ENCODE data around the gene SCCPDH.
"Not testable (repeated sequence)": the region's sequence is repeated elsewhere in the genome, so short reads cannot be mapped to it uniquely, and the experiment has no call there.

SCCPDH gene

DNA sequence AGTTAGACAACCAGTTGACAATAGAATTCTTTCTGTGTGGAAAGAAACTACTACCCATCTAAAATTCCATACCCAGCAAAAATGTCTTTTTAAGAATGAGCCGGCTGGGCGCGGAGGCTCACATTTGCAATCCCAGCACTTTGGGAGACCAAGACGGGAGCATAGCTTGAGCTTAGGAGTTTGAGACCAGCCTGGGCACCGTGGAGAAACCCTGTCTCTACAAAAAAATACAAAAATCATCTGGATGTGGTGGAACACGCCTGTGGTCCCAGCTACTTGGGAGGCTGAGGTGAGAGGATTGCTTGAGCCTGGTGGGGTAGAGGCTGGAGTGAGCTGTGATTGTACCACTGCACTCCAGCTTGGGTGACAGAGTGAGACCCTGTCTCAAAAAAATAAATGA, 79.2 kb downstream of the SCCPDH start:
- DNase-seq: no peak
- no peaks in the 10 kb centered on the region for H3K36me3 Mint-ChIP-seq (ENCODE audit: low read depth)
- H3K4me1 Mint-ChIP-seq: no peaks in the 10 kb centered on the region
- H3K27me3 Mint-ChIP-seq: no peaks in the 10 kb centered on the region
- no peak for ATAC-seq
- no peak overlapping the region for H3K4me3 Mint-ChIP-seq
- no peak overlapping the region for H3K27ac Mint-ChIP-seq
- H3K9me3 Mint-ChIP-seq: no peaks in the 10 kb centered on the region

DNA sequence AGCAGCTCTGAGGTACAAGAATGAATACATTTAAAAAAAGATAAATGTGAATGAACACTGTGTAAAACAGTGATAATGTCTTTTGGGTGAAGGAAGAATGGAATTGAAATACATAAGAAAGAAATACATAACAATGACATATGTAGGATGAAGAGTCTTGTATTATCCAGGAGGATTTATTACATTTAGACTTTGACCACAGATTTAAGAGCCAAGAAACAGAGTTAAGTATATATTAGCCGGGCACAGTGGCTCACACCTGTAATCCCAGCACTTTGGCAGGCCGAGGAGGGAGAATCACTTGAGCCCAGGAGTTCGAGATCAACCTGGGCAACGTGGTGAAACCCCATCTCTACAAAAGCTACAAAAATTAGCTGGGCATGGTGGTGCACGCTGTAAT, 79.7 kb downstream of the SCCPDH start:
- H3K27ac Mint-ChIP-seq: no peak overlapping the region
- H3K9me3 Mint-ChIP-seq: no peaks in the 10 kb centered on the region
- no peak for ATAC-seq
- H3K4me3 Mint-ChIP-seq: no peak overlapping the region
- no peak for DNase-seq
- no peaks in the 10 kb centered on the region for H3K27me3 Mint-ChIP-seq
- no peaks in the 10 kb centered on the region for H3K4me1 Mint-ChIP-seq
- H3K36me3 Mint-ChIP-seq (ENCODE audit: low read depth): no peaks in the 10 kb centered on the region

DNA sequence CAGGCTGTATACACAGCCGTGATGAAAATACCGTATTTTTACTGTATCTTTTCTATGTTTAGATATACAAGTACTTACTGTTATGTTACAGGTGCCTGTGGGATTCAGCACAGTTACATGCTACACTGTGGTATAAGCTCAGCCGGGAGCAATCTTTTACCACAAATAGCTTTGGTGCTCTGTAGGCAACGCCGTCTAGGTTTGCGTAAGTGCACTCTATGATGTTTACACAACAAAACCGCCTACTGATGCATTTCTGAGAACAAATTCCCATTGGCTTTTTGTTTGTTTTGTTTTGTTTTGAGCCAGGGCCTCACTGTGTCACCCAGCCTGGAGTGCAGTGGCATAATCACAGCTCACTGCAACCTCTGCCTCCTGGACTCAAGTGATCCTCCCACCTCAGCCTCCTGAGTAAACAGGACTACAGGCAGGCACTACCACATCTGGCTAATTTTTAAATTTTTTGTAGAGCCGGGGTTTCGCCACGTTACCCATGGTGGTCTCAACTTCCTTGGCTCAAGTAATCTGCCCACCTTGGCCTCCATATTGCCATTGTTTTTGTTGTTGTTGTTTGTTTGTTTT, 81.0 kb downstream of the SCCPDH start:
- Mint-ChIP-seq H3K27ac (no peak overlapping the region), H3K9me3 (no peaks in the 10 kb centered on the region), H3K27me3 (no peaks in the 10 kb centered on the region), H3K36me3 (ENCODE audit: low read depth) (no peaks in the 10 kb centered on the region), H3K4me3 (no peak overlapping the region), H3K4me1 (no peaks in the 10 kb centered on the region)
- no peak for DNase-seq
- ATAC-seq: no peak

DNA sequence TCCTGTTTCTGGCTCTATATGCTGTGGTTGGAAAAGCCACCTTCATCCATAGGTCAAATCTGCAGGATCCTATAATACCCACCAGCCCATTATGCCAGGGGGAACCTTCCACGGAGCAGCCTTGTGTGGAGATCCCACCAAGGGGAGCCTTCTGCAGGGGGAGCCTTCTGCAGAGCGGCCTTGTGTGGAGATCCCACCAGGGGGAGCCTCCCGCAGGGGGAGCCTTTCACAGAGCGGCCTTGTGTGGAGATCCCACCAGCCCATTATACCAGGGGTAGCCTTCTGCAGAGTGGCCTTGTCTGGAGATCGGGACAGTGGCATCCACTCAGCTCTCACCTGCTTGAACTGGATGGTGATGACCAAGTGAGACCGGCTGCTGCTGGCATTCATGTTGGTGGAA, 85.3 kb downstream of the SCCPDH start:
- no peaks in the 10 kb centered on the region for H3K36me3 Mint-ChIP-seq (ENCODE audit: low read depth)
- H3K27me3 Mint-ChIP-seq: peaks cover 5% of the 10 kb centered on the region
- H3K4me1 Mint-ChIP-seq: no peaks in the 10 kb centered on the region
- H3K9me3 Mint-ChIP-seq: no peaks in the 10 kb centered on the region
- no peak overlapping the region for H3K27ac Mint-ChIP-seq
- H3K4me3 Mint-ChIP-seq: no peak overlapping the region
- ATAC-seq: no peak
- DNase-seq: no peak

DNA sequence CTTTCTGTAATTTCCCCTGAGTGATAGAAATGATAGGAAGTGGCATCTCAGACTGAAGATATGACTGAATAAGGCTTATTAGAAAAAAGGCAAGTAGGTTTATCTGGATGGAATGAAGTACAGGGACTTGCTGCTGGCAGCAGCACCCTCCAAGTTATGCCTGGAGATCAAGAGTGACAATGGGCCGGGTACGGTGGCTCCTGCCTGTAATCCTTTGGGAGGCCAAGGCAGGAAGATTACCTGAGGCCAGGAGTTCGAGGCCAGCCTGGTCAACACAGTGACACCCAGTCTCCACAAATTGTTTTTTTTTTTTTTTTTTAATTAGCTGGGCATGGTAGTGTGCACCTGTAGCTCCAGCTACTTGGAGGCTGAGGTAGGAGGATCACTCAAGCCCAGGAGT, 87.8 kb downstream of the SCCPDH start:
- H3K36me3 Mint-ChIP-seq (ENCODE audit: low read depth): no peaks in the 10 kb centered on the region
- peaks cover 4% of the 10 kb centered on the region for H3K9me3 Mint-ChIP-seq
- H3K4me1 Mint-ChIP-seq: no peaks in the 10 kb centered on the region
- ATAC-seq: no peak
- peaks cover 5% of the 10 kb centered on the region for H3K27me3 Mint-ChIP-seq
- H3K4me3 Mint-ChIP-seq: no peak overlapping the region
- DNase-seq: no peak
- no peak overlapping the region for H3K27ac Mint-ChIP-seq

DNA sequence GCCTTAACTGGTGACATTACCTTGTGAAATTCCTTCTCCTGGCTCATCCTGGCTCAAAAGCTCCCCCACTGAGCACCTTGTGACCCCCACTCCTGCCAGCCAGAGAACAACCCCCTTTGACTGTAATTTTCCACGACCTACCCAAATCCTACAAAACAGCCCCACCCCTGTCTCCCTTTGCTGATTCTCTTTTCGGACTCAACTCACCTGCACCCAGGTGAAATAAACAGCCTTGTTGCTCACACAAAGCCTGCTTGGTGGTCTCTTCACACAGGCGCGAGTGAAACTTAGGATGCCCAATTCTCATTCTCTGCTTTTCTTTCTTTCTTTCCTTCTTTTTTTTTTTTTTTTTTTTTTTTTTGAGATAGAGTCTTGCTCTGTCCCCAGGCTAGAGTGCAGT, 89.1 kb downstream of the SCCPDH start:
- not testable (repeated sequence) for ATAC-seq; H3K36me3 Mint-ChIP-seq (ENCODE audit: low read depth); DNase-seq; H3K4me1 Mint-ChIP-seq; H3K4me3 Mint-ChIP-seq; H3K27me3 Mint-ChIP-seq; H3K27ac Mint-ChIP-seq
- H3K9me3 Mint-ChIP-seq: peaks cover 12% of the 10 kb centered on the region

DNA sequence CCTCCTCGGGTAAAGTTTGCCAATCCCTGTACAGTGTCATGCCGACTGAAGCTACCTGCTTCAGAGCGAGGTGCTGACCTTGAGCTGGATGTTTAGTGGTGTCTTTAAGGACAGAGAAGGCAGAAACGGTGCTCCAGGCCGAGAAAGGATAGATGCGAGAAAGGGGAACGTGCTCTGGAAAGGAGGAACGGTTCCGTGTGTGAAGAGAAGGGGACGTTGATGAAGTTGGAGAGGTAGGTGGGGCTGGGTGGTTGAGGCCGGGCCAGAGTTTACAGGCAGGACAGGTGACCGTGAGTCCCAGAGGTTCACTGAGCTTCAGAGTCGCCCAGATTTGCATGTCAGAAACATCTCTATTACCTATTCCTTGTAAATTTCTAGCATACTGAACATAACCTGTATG, 90.7 kb downstream of the SCCPDH start:
- Mint-ChIP-seq H3K27ac (no peak overlapping the region), H3K4me1 (no peaks in the 10 kb centered on the region), H3K4me3 (no peak overlapping the region), H3K9me3 (peaks cover 12% of the 10 kb centered on the region), H3K27me3 (peaks cover 5% of the 10 kb centered on the region), H3K36me3 (ENCODE audit: low read depth) (no peaks in the 10 kb centered on the region)
- DNase-seq (no peak), ATAC-seq (no peak)

DNA sequence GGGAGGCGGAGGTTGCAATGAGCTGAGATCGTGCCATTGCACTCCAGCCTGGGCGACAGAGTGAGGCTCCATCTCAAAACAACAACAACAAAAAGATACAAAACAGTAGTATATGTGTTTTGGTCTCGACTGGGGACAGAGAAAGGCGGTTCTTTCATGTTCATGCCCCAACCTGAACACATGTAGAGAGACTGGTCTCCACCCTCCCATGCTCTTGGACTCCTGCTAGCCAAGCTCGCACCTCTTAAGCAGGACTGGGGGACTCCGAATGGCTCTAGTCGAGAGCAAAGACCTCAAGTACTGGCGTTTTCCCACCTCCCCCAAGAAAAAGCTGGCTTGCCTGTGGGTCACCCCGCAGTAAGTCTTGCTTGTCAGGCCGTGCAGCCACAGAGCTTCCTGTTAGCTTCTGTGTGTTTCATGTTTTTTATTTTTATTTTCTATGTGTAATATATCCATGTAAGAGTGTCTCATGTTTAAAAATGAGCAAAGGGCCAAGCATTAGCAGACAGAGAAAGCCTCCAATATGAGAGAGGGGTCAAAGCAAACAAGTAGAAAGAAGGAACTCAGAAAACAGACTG, 91.6 kb downstream of the SCCPDH start:
- Mint-ChIP-seq H3K27ac (no peak overlapping the region), H3K36me3 (ENCODE audit: low read depth) (no peaks in the 10 kb centered on the region), H3K4me1 (peaks cover 3% of the 10 kb centered on the region), H3K27me3 (peaks cover 5% of the 10 kb centered on the region), H3K4me3 (no peak overlapping the region), H3K9me3 (peaks cover 12% of the 10 kb centered on the region)
- no peak for DNase-seq
- no peak for ATAC-seq
